ENCODE measurements around the gene TMC6. TPM values are rescaled to one million over a fixed set of nuclear protein-coding genes. Genes with fewer than 3 reads are reported as not detected.

Gene TMC6
- total and polyA plus RNA-seq, 2 of the 13 experiments (the other 11 are each of a cell fraction or from before 2014, with no cell fraction given), result 48.4 to 99.1 TPM

- H3K79me2 ChIP-seq (ENCODE audit: insufficient read depth, low read length), result no peaks in the 10 kb centered on the region
- no peak overlapping the region for H2AFZ ChIP-seq (ENCODE audit: low read length)
- WGBS (ENCODE audit: low lambda C conversion rate), result over 99% methylated on average over 10 of the region's 10 CpGs
- H3K9ac ChIP-seq (ENCODE audit: insufficient read depth, low read depth, low read length), result no peak overlapping the region
- ChIA-PET POLR2A (no interaction called here), CTCF (ENCODE audit: low intra/inter-chr PET ratio, low total read pairs) (no interaction called here)
- H3K36me3 ChIP-seq (replicated peaks in 1 of 2; ENCODE audit: control insufficient read depth in 1 of 2, insufficient read depth in 2 of 2, low read length in 2 of 2), result peaks cover 29 to 82% of the 10 kb centered on the region in 2 experiments
- in situ Hi-C loops (cut with HindIII; ENCODE audit: extremely low pct_ligation_motif_present, low pct_unique_long_range_greater_than_20kb), result no loop called here
- H3K27ac ChIP-seq (ENCODE audit: extremely low read length, insufficient read depth, low read length), result no peak overlapping the region
- no peak for TF ChIP-seq BRD4 (CRISPR knock-in tag; IDR thresholded peaks at IDR 0.05)
- H3K4me1 ChIP-seq (ENCODE audit: insufficient read depth, low read length), result no peaks in the 10 kb centered on the region
- no peaks in the 10 kb centered on the region for H3K27me3 ChIP-seq (ENCODE audit: control insufficient read depth in 1 of 2, insufficient read depth in 2 of 2, low read length in 2 of 2)
- H3K9me3 ChIP-seq (ENCODE audit: low read length), result no peaks in the 10 kb centered on the region
- no peak overlapping the region for H3K4me2 ChIP-seq (ENCODE audit: low read depth, low read length)
- intact Hi-C loops (cut with micrococcal nuclease; ENCODE audit: unreplicated experiment), result no loop called here
- DNase-seq (ENCODE audit: low spot score), result no peak
- no TSS peak for BruUV-seq (replicated peaks)
- FAIRE-seq, result no peak
- no peak overlapping the region for H3K4me3 ChIP-seq (replicated peaks in 1 of 3; ENCODE audit: insufficient read depth in 1 of 3, low read depth in 2 of 3, low read length in 3 of 3)
- no peaks in the 10 kb centered on the region for H4K20me1 ChIP-seq (ENCODE audit: insufficient read depth, low read length)
- ATAC-seq, result no peak
These were observed 53.5 kb downstream of the TMC6 start for GRCh38 chr17:78075011-78075410.

GRCh38 chr17:78072961-78073360, 55.6 kb downstream of the TMC6 start:
- no peak overlapping the region for H3K27ac ChIP-seq (ENCODE audit: extremely low read length, insufficient read depth, low read length)
- DNase-seq (ENCODE audit: low spot score) (no peak), ATAC-seq (no peak), FAIRE-seq (no peak)
- H2AFZ ChIP-seq (ENCODE audit: low read length), result no peak overlapping the region
- H4K20me1 ChIP-seq (ENCODE audit: insufficient read depth, low read length), result no peaks in the 10 kb centered on the region
- no peaks in the 10 kb centered on the region for H3K4me1 ChIP-seq (ENCODE audit: insufficient read depth, low read length)
- in situ Hi-C loops (cut with HindIII; ENCODE audit: extremely low pct_ligation_motif_present, low pct_unique_long_range_greater_than_20kb), result no loop called here
- TF ChIP-seq ZNF460 (CRISPR knock-in tag; IDR thresholded peaks at IDR 0.05; ENCODE audit: borderline replicate concordance), result no peak
- TF ChIP-seq ZNF382 (CRISPR knock-in tag; IDR thresholded peaks at IDR 0.05; ENCODE audit: borderline replicate concordance), result no peak
- no peak for TF ChIP-seq ZFP36L1 (CRISPR knock-in tag; IDR thresholded peaks at IDR 0.05)
- TF ChIP-seq NFE2L2 (IDR thresholded peaks at IDR 0.05; ENCODE audit: low read length), result no peak
- no peak for TF ChIP-seq STAT5B (CRISPR knock-in tag; IDR thresholded peaks at IDR 0.05)
- TF ChIP-seq RAD51 (IDR thresholded peaks at IDR 0.05; ENCODE audit: borderline replicate concordance), result no peak
- no peak for TF ChIP-seq GFI1 (CRISPR knock-in tag; IDR thresholded peaks at IDR 0.05; ENCODE audit: borderline replicate concordance)
- TF ChIP-seq ARNTL (CRISPR knock-in tag; IDR thresholded peaks at IDR 0.05), result no peak
- TF ChIP-seq ZUFSP (CRISPR knock-in tag; IDR thresholded peaks at IDR 0.05; ENCODE audit: borderline replicate concordance), result no peak
- ChIA-PET CTCF (ENCODE audit: low intra/inter-chr PET ratio, low total read pairs) (no interaction called here), POLR2A (no interaction called here)
- H3K4me3 ChIP-seq (replicated peaks in 1 of 3; ENCODE audit: insufficient read depth in 1 of 3, low read depth in 2 of 3, low read length in 3 of 3), result no peak overlapping the region
- no peak overlapping the region for H3K9ac ChIP-seq (ENCODE audit: insufficient read depth, low read depth, low read length)
- no peaks in the 10 kb centered on the region for H3K79me2 ChIP-seq (ENCODE audit: insufficient read depth, low read length)
- no TSS peak for BruUV-seq (replicated peaks)
- intact Hi-C loops (cut with micrococcal nuclease; ENCODE audit: unreplicated experiment), result no loop called here
- peaks cover 25 to 80% of the 10 kb centered on the region in 2 experiments for H3K36me3 ChIP-seq (replicated peaks in 1 of 2; ENCODE audit: control insufficient read depth in 1 of 2, insufficient read depth in 2 of 2, low read length in 2 of 2)
- 98% methylated on average over 3 of the region's 3 CpGs for WGBS (ENCODE audit: low lambda C conversion rate)
- H3K27me3 ChIP-seq (ENCODE audit: control insufficient read depth in 1 of 2, insufficient read depth in 2 of 2, low read length in 2 of 2), result no peaks in the 10 kb centered on the region
- no peak overlapping the region for H3K4me2 ChIP-seq (ENCODE audit: low read depth, low read length)
- H3K9me3 ChIP-seq (ENCODE audit: low read length), result no peaks in the 10 kb centered on the region

All from HepG2 (cell line).